Cardiac muscle cell (in vitro differentiated cells and primary cell): ENCODE results near the gene LRRC2. TPM values are rescaled to one million over a fixed set of nuclear protein-coding genes. Genes with fewer than 3 reads are reported as not detected.
"Not testable (repeated sequence)": the region's sequence is repeated elsewhere in the genome, so short reads cannot be mapped to it uniquely, and the experiment has no call there.

Experiments used
- DNase-seq, 2 donors: peaks; one replicate each; pipeline versions ENCODE4 v3.0.0 to v3.0.0-alpha.2; 2010 to 2017; ENCODE audit warnings: low read depth in 1 of 2, low spot score in 1 of 2
- H3K27ac ChIP-seq: fragments of 200-600 bp; sonication (generic); 2 replicates; pipeline ENCODE4 v1.5.1; 2016
- H3K27me3 ChIP-seq: fragments of 200-600 bp; sonication (generic); 2 replicates; pipeline ENCODE4 v1.6.0; 2016; ENCODE audit warnings: control low read depth
- H3K36me3 ChIP-seq: fragments of 200-600 bp; sonication (generic); 2 replicates; pipeline ENCODE4 v1.5.1; 2016; ENCODE audit warnings: control low read depth
- H3K4me1 ChIP-seq: fragments of 200-600 bp; sonication (generic); 2 replicates; pipeline ENCODE4 v1.8.1; 2017; ENCODE audit warnings: low read depth, mild to moderate bottlenecking, mixed run types
- H3K4me3 ChIP-seq: fragments of 200-600 bp; sonication (generic); 2 replicates; pipeline ENCODE4 v1.5.1; 2016; ENCODE audit warnings: mild to moderate bottlenecking
- H3K9me3 ChIP-seq: fragments of 200-600 bp; sonication (generic); 2 replicates; pipeline ENCODE4 v1.5.1; 2017; ENCODE audit warnings: low read depth, mild to moderate bottlenecking, control low read depth
- polyA plus RNA-seq: library from polyadenylated mRNA; unstranded; fragments of >200 nt; fragmentation: Nextera tagmentation; extraction: Ambion mirVana; gene quantifications from 2 replicates; pipeline ENCODE4 v1.2.1, GENCODE V29; 2016
- total RNA-seq: library from RNA; depleted of rRNA; stranded (reverse); fragments of >200 nt; gene quantifications from 2 replicates; pipeline ENCODE4 v1.2.3, GENCODE V29; 2016
- TF ChIP-seq, protein P1 (sequence below): IDR thresholded peaks from 2 replicates; pipeline ENCODE4 v1.5.1; 2012; ENCODE audit warnings: low read depth, mild to moderate bottlenecking, low read length

The LRRC2 gene
- total and polyA plus RNA-seq, 2 experiments from 2014 or later = 0.77 to 1.6 TPM

DNA sequence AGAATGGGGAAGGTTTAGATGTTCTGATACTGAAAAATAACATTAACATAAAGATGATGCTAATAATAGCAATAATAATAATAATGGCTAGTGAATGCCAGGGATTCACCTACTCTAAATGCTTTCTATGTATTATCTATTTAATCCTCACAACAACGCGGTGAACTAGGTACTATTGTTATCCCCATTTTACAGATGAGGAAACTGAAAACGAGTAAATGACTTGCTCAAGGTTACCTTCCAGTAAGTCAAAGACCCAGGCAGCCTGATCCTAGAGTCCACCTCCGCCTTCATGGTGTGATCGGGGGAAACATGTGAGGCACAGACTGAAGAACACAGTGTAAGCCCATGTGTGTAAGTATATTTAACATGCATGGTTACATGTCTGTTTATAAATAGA is 30.4 kb downstream of the LRRC2 start:
- no peak for DNase-seq
- Histone ChIP-seq H3K27me3 (no peaks in the 10 kb centered on the region), H3K27ac (no peak overlapping the region), H3K4me3 (no peak overlapping the region), H3K9me3 (no peaks in the 10 kb centered on the region), H3K36me3 (no peaks in the 10 kb centered on the region), H3K4me1 (peaks cover 16% of the 10 kb centered on the region)
- TF ChIP-seq, protein P1, sequence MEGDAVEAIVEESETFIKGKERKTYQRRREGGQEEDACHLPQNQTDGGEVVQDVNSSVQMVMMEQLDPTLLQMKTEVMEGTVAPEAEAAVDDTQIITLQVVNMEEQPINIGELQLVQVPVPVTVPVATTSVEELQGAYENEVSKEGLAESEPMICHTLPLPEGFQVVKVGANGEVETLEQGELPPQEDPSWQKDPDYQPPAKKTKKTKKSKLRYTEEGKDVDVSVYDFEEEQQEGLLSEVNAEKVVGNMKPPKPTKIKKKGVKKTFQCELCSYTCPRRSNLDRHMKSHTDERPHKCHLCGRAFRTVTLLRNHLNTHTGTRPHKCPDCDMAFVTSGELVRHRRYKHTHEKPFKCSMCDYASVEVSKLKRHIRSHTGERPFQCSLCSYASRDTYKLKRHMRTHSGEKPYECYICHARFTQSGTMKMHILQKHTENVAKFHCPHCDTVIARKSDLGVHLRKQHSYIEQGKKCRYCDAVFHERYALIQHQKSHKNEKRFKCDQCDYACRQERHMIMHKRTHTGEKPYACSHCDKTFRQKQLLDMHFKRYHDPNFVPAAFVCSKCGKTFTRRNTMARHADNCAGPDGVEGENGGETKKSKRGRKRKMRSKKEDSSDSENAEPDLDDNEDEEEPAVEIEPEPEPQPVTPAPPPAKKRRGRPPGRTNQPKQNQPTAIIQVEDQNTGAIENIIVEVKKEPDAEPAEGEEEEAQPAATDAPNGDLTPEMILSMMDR = no peak

GRCh38 chr3:46533091-46533490 is 33.0 kb downstream of the LRRC2 start:
- no peaks in the 10 kb centered on the region for H3K4me1 ChIP-seq
- TF ChIP-seq, protein P1 = no peak

DNA sequence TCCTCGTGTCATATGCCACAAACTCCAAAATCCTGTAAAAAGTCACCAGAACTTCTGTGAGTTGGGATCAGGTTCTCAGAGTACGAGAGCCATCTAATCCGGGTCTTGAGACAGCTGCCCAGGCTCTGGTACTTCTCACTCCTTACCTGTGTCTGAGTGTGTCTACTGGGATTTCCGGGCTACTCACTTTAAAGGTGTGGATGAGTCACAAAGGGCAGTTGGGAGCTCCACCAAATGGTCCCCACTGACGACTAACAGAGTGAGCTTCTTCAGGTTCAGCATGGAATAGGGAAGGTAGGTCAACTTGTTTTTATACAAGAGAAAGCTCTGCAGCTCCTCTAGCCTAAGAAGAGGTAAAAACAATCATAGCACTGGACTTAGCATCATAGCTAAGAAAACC is 38.9 kb downstream of the LRRC2 start:
- DNase-seq = no peak
- Histone ChIP-seq H3K9me3 (no peaks in the 10 kb centered on the region), H3K27ac (no peak overlapping the region), H3K4me1 (no peaks in the 10 kb centered on the region), H3K4me3 (no peak overlapping the region), H3K36me3 (no peaks in the 10 kb centered on the region), H3K27me3 (no peaks in the 10 kb centered on the region)
- TF ChIP-seq, protein P1 = no peak

More at GRCh38 chr3:46533091-46533490, 33.0 kb downstream of the LRRC2 start:
- H3K27me3 ChIP-seq = no peaks in the 10 kb centered on the region
- H3K9me3 ChIP-seq = no peaks in the 10 kb centered on the region
- no peaks in the 10 kb centered on the region for H3K36me3 ChIP-seq
- DNase-seq = no peak
- no peak overlapping the region for H3K27ac ChIP-seq
- no peak overlapping the region for H3K4me3 ChIP-seq

GRCh38 chr3:46524832-46525231 is 41.3 kb downstream of the LRRC2 start:
- Histone ChIP-seq H3K36me3 (no peaks in the 10 kb centered on the region), H3K27ac (no peak overlapping the region), H3K27me3 (no peaks in the 10 kb centered on the region), H3K9me3 (no peaks in the 10 kb centered on the region), H3K4me3 (no peak overlapping the region), H3K4me1 (no peaks in the 10 kb centered on the region)
- TF ChIP-seq, protein P1 = no peak
- DNase-seq = no peak

- TF ChIP-seq, protein P1 = no peak
- no peak overlapping the region for H3K4me3 ChIP-seq
- H3K27ac ChIP-seq = no peak overlapping the region
These were observed 42.1 kb downstream of the LRRC2 start for GRCh38 chr3:46524008-46524407.

DNA sequence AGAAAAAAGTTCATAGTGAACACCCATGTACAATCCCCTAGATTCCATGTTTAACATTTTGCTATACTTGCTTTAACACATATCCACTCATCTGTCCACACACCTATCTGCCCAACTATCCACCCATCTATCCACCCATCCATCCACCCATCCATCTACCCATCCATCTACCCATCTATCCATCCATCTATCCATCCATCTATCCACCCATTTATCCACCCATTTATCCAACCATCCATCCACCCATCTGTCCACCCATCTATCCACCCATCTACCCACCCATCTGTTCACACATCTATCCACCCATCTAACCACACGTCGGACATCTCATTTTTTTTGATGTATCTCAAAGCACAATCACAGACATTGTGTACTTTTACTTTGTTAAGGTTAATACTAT is 42.5 kb downstream of the LRRC2 start:
- Histone ChIP-seq H3K36me3 (no peaks in the 10 kb centered on the region), H3K9me3 (no peaks in the 10 kb centered on the region), H3K4me3 (no peak overlapping the region), H3K27me3 (no peaks in the 10 kb centered on the region), H3K27ac (no peak overlapping the region), H3K4me1 (no peaks in the 10 kb centered on the region)
- TF ChIP-seq, protein P1 = no peak
- no peak for DNase-seq

More at GRCh38 chr3:46524008-46524407, 42.1 kb downstream of the LRRC2 start:
- Histone ChIP-seq H3K27me3 (no peaks in the 10 kb centered on the region), H3K4me1 (no peaks in the 10 kb centered on the region), H3K36me3 (no peaks in the 10 kb centered on the region), H3K9me3 (no peaks in the 10 kb centered on the region)
- no peak for DNase-seq

DNA sequence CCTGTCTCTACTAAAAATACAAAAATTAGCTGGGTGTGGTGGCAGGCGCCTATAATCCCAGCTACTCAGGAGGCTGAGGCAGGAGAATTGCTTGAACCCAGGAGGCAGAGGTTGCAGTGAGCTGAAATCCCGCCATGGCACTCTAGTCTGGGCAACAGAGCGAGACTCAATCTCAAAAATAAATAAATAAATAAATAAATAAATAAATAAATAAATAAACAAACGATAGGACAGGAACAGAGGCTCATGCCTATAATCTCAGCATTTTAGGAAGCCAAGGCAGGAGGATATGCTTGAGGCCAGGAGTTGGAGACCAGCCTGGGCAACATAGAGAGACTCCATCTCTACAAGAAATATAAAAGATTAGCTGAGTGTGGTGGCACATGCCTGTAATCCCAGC is 43.9 kb downstream of the LRRC2 start:
- H3K27me3 ChIP-seq, DNase-seq, H3K4me3 ChIP-seq, H3K27ac ChIP-seq, H3K4me1 ChIP-seq, H3K36me3 ChIP-seq, H3K9me3 ChIP-seq: not testable (repeated sequence)
